Vagina (tissue), 2 donors: ENCODE data around the gene GRIN2A. TPM values are rescaled to one million over a fixed set of nuclear protein-coding genes. Genes with fewer than 3 reads are reported as not detected.

Experiments
- DNase-seq, 2 donors: peaks; one replicate each; pipeline ENCODE4 v3.0.0-alpha.2; 2017; ENCODE audit errors: extremely low spot score in 2 of 2
- H3K27ac ChIP-seq: fragments of 200-600 bp; sonication (generic); one replicate; pipeline ENCODE4 v1.5.1; 2019
- H3K27me3 ChIP-seq: fragments of 200-600 bp; sonication (generic); one replicate; pipeline ENCODE4 v1.5.1; 2019
- H3K36me3 ChIP-seq, 2 donors: fragments of 200-600 bp; sonication (generic); one replicate each; pipeline ENCODE4 v1.5.1; 2017 to 2019
- H3K4me1 ChIP-seq: fragments of 200-600 bp; sonication (generic); one replicate; pipeline ENCODE4 v1.5.1; 2019
- H3K4me3 ChIP-seq, 2 donors: fragments of 200-600 bp; sonication (generic); 1 replicate in 1 of 2; 2 replicates in 1 of 2; pipeline ENCODE4 v1.5.1; 2016 to 2019
- H3K9me3 ChIP-seq: fragments of 200-600 bp; sonication (generic); one replicate; pipeline ENCODE4 v1.5.1; 2019
- POLR2A ChIP-seq, 2 donors: fragments of 450-650 bp; IDR thresholded peaks; one replicate each; pipeline ENCODE4 v1.6.1; 2017; ENCODE audit warnings: antibody characterized with exemption in 2 of 2, mild to moderate bottlenecking in 2 of 2, moderate library complexity in 2 of 2
- POLR2AphosphoS5 ChIP-seq, 2 donors: sonication (generic); formaldehyde crosslinking; IDR thresholded peaks; one replicate each; pipeline ENCODE4 v1.9.0; 2017; ENCODE audit warnings: antibody characterized with exemption in 2 of 2, mild to moderate bottlenecking in 2 of 2, low read depth in 1 of 2; ENCODE audit not compliant: insufficient read depth in 1 of 2
- intact Hi-C: fragments of 100-400 bp; cut with DNase I; formaldehyde crosslinking; loops from one replicate; pipeline ENCODE4 v1.15.1; 2023
- total RNA-seq: library from RNA; depleted of rRNA; stranded (reverse); fragments of >200 nt; gene quantifications from one replicate; pipeline ENCODE4 v1.2.3, GENCODE V29; 2016
- TF ChIP-seq, protein P1 (sequence below), 3 experiments: fragments of 450-650 bp in 2 of 3; fragments of 200-600 bp in 1 of 3; sonication (generic) in 1 of 3; IDR thresholded peaks; one replicate each; pipeline ENCODE4 v1.5.1; 2017 to 2019; ENCODE audit warnings: antibody characterized with exemption in 3 of 3, mild to moderate bottlenecking in 2 of 3, moderate library complexity in 2 of 3

The GRIN2A gene
- total RNA-seq, 1 donor from 2014 or later: 1.5 TPM

DNA sequence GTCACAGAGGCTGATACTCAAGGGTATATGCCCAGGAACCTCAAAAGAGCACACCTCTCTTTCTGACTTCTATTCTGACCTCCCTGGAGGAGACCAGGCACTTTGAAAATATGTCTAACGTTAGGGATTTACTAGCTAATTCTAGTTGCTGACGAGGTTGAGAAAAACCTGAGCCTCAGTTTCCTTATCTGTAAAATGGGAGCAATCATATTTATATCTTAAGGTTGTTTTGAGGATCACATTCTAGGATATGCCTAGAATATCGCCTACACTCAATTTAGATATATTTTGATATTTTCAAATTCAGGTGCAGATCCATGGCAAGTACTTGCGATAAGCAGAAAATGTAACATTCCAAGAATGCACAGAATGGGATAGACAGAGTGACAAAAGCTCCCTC lies 425.8 kb downstream of the GRIN2A start:
- H3K36me3 ChIP-seq: no peaks in the 10 kb centered on the region
- intact Hi-C loops: no loop called here
- H3K27ac ChIP-seq: no peak overlapping the region

DNA sequence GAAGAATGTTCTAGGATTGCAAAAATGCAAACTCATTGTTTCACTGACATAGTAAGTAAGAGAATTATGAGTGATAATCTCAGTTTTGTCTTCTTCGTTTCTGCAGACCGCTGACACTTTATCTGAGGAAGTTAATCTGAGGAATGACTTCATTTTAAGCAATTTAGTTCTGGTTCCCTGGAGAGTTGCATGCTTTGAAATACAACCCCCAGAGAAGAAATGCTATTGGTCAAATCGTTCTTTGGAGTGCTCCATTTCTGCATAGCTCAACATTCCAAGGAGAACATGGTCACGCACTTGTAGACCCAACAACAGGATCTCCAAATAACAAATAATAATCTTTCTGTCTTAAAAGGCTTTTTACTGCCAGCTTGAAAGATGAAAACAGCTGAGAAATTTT lies 427.1 kb downstream of the GRIN2A start:
- intact Hi-C loops: no loop called here
- Histone ChIP-seq H3K27me3 (no peaks in the 10 kb centered on the region), H3K4me3 (no peak overlapping the region), H3K9me3 (no peaks in the 10 kb centered on the region), H3K4me1 (no peaks in the 10 kb centered on the region), H3K27ac (no peak overlapping the region), H3K36me3 (no peaks in the 10 kb centered on the region)
- TF ChIP-seq, protein P1, sequence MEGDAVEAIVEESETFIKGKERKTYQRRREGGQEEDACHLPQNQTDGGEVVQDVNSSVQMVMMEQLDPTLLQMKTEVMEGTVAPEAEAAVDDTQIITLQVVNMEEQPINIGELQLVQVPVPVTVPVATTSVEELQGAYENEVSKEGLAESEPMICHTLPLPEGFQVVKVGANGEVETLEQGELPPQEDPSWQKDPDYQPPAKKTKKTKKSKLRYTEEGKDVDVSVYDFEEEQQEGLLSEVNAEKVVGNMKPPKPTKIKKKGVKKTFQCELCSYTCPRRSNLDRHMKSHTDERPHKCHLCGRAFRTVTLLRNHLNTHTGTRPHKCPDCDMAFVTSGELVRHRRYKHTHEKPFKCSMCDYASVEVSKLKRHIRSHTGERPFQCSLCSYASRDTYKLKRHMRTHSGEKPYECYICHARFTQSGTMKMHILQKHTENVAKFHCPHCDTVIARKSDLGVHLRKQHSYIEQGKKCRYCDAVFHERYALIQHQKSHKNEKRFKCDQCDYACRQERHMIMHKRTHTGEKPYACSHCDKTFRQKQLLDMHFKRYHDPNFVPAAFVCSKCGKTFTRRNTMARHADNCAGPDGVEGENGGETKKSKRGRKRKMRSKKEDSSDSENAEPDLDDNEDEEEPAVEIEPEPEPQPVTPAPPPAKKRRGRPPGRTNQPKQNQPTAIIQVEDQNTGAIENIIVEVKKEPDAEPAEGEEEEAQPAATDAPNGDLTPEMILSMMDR (IDR thresholded peaks at IDR 0.05): no peak
- TF ChIP-seq POLR2AphosphoS5 (IDR thresholded peaks at IDR 0.05; ENCODE audit: insufficient read depth in 1 of 2, low read depth in 1 of 2) (no peak), POLR2A (IDR thresholded peaks at IDR 0.05) (no peak)
- no peak for DNase-seq

More for the DNA sequence above, 425.8 kb downstream of the GRIN2A start:
- Histone ChIP-seq H3K4me1 (no peaks in the 10 kb centered on the region), H3K9me3 (no peaks in the 10 kb centered on the region), H3K27me3 (no peaks in the 10 kb centered on the region), H3K4me3 (no peak overlapping the region)
- TF ChIP-seq POLR2AphosphoS5 (IDR thresholded peaks at IDR 0.05; ENCODE audit: insufficient read depth in 1 of 2, low read depth in 1 of 2): no peak
- TF ChIP-seq, protein P1 (IDR thresholded peaks at IDR 0.05): no peak
- no peak for TF ChIP-seq POLR2A (IDR thresholded peaks at IDR 0.05)
- DNase-seq: no peak

DNA sequence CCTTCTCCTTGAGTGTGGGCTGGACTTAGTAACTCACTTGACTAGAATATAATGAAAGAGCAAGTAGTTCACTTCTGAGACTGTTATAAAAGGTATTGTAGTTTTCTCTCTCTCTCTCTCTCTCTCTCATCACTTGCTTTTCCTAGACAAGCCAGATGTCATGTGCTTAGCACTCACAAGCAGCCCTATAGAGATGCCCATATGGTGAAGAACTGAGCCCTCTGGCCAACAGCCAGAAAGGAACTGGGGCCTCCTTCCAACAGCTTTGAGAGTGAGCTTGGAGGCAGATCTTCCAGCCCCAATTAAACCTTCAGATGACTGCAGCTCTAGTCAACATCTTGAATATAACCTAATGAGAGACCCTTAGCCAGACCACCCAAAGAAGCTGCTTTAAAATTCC lies 440.5 kb downstream of the GRIN2A start:
- H3K4me3 ChIP-seq: no peak overlapping the region
- H3K4me1 ChIP-seq: no peaks in the 10 kb centered on the region
- H3K9me3 ChIP-seq: no peaks in the 10 kb centered on the region
- intact Hi-C loops: no loop called here
- no peak for TF ChIP-seq POLR2A (IDR thresholded peaks at IDR 0.05)
- TF ChIP-seq POLR2AphosphoS5 (IDR thresholded peaks at IDR 0.05; ENCODE audit: insufficient read depth in 1 of 2, low read depth in 1 of 2): no peak
- TF ChIP-seq, protein P1 (IDR thresholded peaks at IDR 0.05): no peak
- no peaks in the 10 kb centered on the region for H3K27me3 ChIP-seq
- H3K36me3 ChIP-seq: no peaks in the 10 kb centered on the region
- DNase-seq: no peak
- no peak overlapping the region for H3K27ac ChIP-seq

DNA sequence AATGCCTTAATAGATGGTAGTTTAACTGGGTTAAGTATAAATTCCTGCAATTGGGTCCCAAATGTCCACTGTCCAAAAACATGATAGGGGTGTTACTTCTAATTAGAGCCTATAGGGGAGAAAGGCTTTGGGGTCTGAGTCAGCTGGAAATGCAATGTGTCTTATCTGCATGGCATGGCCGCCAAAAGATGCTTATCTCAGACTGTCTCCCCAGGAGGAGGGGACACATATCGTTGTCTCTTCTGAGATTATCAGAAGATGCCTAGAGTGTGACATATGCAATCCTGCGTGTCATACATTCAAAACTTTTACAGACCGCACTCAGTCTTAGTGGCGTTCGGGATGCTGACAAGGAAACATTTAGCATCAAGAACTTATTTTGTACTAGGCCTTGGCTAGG lies 442.9 kb downstream of the GRIN2A start:
- H3K36me3 ChIP-seq: no peaks in the 10 kb centered on the region
- H3K27ac ChIP-seq: no peak overlapping the region
- no peaks in the 10 kb centered on the region for H3K9me3 ChIP-seq
- intact Hi-C loops: no loop called here
- no peaks in the 10 kb centered on the region for H3K27me3 ChIP-seq
- H3K4me1 ChIP-seq: no peaks in the 10 kb centered on the region
- TF ChIP-seq POLR2A (IDR thresholded peaks at IDR 0.05) (no peak), POLR2AphosphoS5 (IDR thresholded peaks at IDR 0.05; ENCODE audit: insufficient read depth in 1 of 2, low read depth in 1 of 2) (no peak)
- TF ChIP-seq, protein P1 (IDR thresholded peaks at IDR 0.05): no peak
- no peak for DNase-seq
- H3K4me3 ChIP-seq: no peak overlapping the region

DNA sequence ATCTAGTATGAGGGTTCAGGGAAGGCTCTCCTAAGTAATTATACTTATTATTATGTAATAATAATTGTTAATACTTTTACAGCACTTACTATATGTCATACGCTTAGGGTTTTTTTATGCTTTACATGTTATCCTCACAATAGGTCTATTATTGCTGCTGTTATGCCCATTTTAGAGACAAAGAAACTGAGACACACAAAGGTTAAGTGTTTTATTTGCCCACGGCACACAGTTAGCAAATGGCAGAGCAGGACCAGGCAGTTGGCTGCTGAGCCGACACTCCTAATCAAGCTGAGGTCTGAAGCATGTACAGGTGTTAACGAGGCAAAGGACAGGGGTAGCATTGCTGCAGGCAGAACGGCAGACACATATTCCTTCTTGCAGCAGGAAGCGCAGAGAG lies 443.5 kb downstream of the GRIN2A start:
- Histone ChIP-seq H3K4me1 (no peaks in the 10 kb centered on the region), H3K27ac (no peak overlapping the region), H3K36me3 (no peaks in the 10 kb centered on the region), H3K27me3 (no peaks in the 10 kb centered on the region), H3K9me3 (no peaks in the 10 kb centered on the region), H3K4me3 (no peak overlapping the region)
- no peak for TF ChIP-seq POLR2A (IDR thresholded peaks at IDR 0.05)
- TF ChIP-seq, protein P1 (IDR thresholded peaks at IDR 0.05): no peak
- no peak for TF ChIP-seq POLR2AphosphoS5 (IDR thresholded peaks at IDR 0.05; ENCODE audit: insufficient read depth in 1 of 2, low read depth in 1 of 2)
- DNase-seq: no peak
- intact Hi-C loops: no loop called here
